A673 (cell line): Measurements from ENCODE around the gene ITIH1. TPM values are rescaled to one million over a fixed set of nuclear protein-coding genes. Genes with fewer than 3 reads are reported as not detected.

Source experiments
- BruUV-seq: library from RNA; stranded (reverse); fragments of 400-500 nt; replicated peaks from 2 replicates; lab custom pipeline; 2021; lab: Mats Ljungman, UMichigan
- CTCF ChIA-PET: fragments of 300-600 bp; sonication (Branson Sonifier 250); formaldehyde crosslinking; loops from one replicate; lab custom pipeline; 2022; ENCODE audit warnings: antibody characterized with exemption; lab: Charles Lee
- POLR2A ChIA-PET: fragments of 300-600 bp; sonication (Branson Sonifier 250); formaldehyde crosslinking; loops from one replicate; lab custom pipeline; 2022; ENCODE audit warnings: antibody characterized with exemption; ENCODE audit not compliant: low non-redundant PET; lab: Charles Lee
- DNase-seq: peaks from one replicate; pipeline ENCODE4 v3.0.0-alpha.2; 2015; ENCODE audit warnings: low spot score
- H3K27ac ChIP-seq: fragments of 200-600 bp; sonication (generic); 2 replicates; pipeline ENCODE4 v1.5.1; 2016; ENCODE audit warnings: mixed run types, low read depth, mild to moderate bottlenecking, mixed read lengths, antibody characterized with exemption, low read length; ENCODE audit not compliant: poor library complexity, severe bottlenecking
- H3K27me3 ChIP-seq: fragments of 200-600 bp; sonication (generic); replicated peaks from 2 replicates; pipeline ENCODE4 v1.6.1; 2017; ENCODE audit warnings: mixed run types, low read depth, mild to moderate bottlenecking, mixed read lengths, antibody characterized with exemption, low read length; ENCODE audit not compliant: insufficient read depth, poor library complexity
- H3K36me3 ChIP-seq: fragments of 200-600 bp; sonication (generic); 2 replicates; pipeline ENCODE4 v1.6.1; 2016; ENCODE audit warnings: mixed run types, mild to moderate bottlenecking, mixed read lengths, antibody characterized with exemption, low read length; ENCODE audit not compliant: insufficient read depth, poor library complexity, severe bottlenecking
- H3K4me1 ChIP-seq: fragments of 200-600 bp; sonication (generic); 2 replicates; pipeline ENCODE4 v1.6.1; 2017; ENCODE audit warnings: mixed run types, mild to moderate bottlenecking, mixed read lengths, antibody characterized with exemption, low read length; ENCODE audit not compliant: insufficient read depth, poor library complexity, severe bottlenecking
- H3K4me3 ChIP-seq: fragments of 200-600 bp; sonication (generic); 2 replicates; pipeline ENCODE4 v1.5.1; 2016; ENCODE audit warnings: low read depth, mixed run types, mild to moderate bottlenecking, mixed read lengths, low read length; ENCODE audit not compliant: poor library complexity, severe bottlenecking
- H3K9me3 ChIP-seq: fragments of 200-600 bp; sonication (generic); 2 replicates; pipeline ENCODE4 v1.6.1; 2016; ENCODE audit warnings: mixed run types, low read depth, mild to moderate bottlenecking, mixed read lengths, antibody characterized with exemption, low read length; ENCODE audit not compliant: poor library complexity, severe bottlenecking
- EZH2 ChIP-seq: fragments of 200-600 bp; sonication (generic); IDR thresholded peaks from 2 replicates; pipeline ENCODE4 v1.6.1; 2017; ENCODE audit warnings: borderline replicate concordance, low read depth, mild to moderate bottlenecking, mixed read lengths, antibody characterized with exemption, low read length; ENCODE audit not compliant: poor library complexity, severe bottlenecking
- intact Hi-C: fragments of 100-400 bp; cut with micrococcal nuclease; formaldehyde crosslinking; loops from one replicate; pipeline ENCODE4 v1.10.0; 2022; ENCODE audit not compliant: unreplicated experiment
- total RNA-seq: library from RNA; stranded (reverse); gene quantifications from 2 replicates; pipeline ENCODE4 v1.2.3, GENCODE V29; 2021
- TF ChIP-seq, protein P1 (sequence below): fragments of 300-800, 200-600 bp; sonication (generic); conservative IDR thresholded peaks from 2 replicates; pipeline ENCODE4 v1.5.1; 2017; ENCODE audit warnings: low read depth, mild to moderate bottlenecking, antibody characterized with exemption, low read length, moderate library complexity, mixed read lengths

Gene ITIH1
- total RNA-seq, 1 experiment from 2014 or later, result not detected

DNA sequence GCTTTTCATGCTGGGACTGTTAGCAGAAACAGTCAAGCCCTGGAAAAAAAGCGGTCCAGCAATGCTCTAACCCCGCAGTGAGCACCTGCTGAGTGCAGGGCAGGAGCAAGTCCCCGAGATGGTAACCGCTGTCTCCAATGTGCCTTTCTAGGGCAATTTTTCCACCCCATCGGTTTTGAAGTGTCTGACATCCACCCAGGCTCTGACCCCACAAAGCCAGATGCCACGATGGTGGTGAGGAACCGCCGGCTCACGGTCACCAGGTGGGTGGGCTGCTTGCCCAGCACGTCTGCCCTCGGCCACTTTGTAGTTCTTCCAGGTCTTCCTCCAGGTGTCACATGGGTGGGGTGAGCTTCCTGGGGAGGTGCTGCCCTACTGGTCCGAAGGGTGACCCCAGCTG, 14.0 kb downstream of the ITIH1 start:
- Histone ChIP-seq H3K27me3 (no peaks in the 10 kb centered on the region), H3K4me1 (no peaks in the 10 kb centered on the region), H3K9me3 (no peaks in the 10 kb centered on the region), H3K4me3 (no peak overlapping the region), H3K36me3 (no peaks in the 10 kb centered on the region), H3K27ac (no peak overlapping the region)
- CTCF ChIA-PET, result no interaction called here
- intact Hi-C loops, result no loop called here
- POLR2A ChIA-PET, result no interaction called here
- TF ChIP-seq EZH2, result no peak
- TF ChIP-seq, protein P1, sequence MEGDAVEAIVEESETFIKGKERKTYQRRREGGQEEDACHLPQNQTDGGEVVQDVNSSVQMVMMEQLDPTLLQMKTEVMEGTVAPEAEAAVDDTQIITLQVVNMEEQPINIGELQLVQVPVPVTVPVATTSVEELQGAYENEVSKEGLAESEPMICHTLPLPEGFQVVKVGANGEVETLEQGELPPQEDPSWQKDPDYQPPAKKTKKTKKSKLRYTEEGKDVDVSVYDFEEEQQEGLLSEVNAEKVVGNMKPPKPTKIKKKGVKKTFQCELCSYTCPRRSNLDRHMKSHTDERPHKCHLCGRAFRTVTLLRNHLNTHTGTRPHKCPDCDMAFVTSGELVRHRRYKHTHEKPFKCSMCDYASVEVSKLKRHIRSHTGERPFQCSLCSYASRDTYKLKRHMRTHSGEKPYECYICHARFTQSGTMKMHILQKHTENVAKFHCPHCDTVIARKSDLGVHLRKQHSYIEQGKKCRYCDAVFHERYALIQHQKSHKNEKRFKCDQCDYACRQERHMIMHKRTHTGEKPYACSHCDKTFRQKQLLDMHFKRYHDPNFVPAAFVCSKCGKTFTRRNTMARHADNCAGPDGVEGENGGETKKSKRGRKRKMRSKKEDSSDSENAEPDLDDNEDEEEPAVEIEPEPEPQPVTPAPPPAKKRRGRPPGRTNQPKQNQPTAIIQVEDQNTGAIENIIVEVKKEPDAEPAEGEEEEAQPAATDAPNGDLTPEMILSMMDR, result no peak
- BruUV-seq, result no TSS peak
- DNase-seq, result no peak

GRCh38 chr3:52791928-52792327, 14.5 kb downstream of the ITIH1 start:
- POLR2A ChIA-PET, result no interaction called here
- Histone ChIP-seq H3K4me1 (no peaks in the 10 kb centered on the region), H3K4me3 (no peak overlapping the region), H3K27me3 (no peaks in the 10 kb centered on the region), H3K36me3 (no peaks in the 10 kb centered on the region), H3K9me3 (no peaks in the 10 kb centered on the region), H3K27ac (no peak overlapping the region)
- TF ChIP-seq, protein P1, result no peak
- no peak for TF ChIP-seq EZH2
- no TSS peak for BruUV-seq
- DNase-seq, result no peak
- CTCF ChIA-PET, result no interaction called here
- intact Hi-C loops, result no loop called here

DNA sequence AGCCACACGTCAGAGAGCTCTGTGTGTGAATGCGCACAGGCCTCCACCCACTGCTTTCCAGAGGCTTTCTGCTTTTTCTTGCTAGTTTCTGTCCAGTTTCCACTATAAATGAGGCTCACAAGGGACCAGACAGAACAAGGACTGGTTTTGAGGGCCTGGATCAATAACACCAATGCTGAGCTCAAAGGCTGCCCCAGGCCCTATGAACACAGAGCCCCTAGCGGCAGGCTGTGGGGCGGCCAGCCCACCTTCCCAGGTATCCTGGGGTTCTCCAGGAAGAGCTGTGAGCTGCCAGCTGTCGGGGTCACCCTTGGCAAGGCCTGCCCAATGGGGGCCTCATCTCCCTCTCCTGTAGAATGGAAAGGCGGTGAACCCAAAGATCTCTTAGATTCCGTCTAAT, 15.0 kb downstream of the ITIH1 start:
- Histone ChIP-seq H3K9me3 (no peaks in the 10 kb centered on the region), H3K36me3 (no peaks in the 10 kb centered on the region), H3K4me1 (no peaks in the 10 kb centered on the region), H3K27ac (no peak overlapping the region), H3K27me3 (no peaks in the 10 kb centered on the region), H3K4me3 (no peak overlapping the region)
- ChIA-PET POLR2A (no interaction called here), CTCF (no interaction called here)
- intact Hi-C loops, result no loop called here
- TF ChIP-seq EZH2, result no peak
- TF ChIP-seq, protein P1, result no peak
- BruUV-seq, result no TSS peak
- DNase-seq, result no peak
